Measurements from ENCODE around the gene CPNE1. TPM values are rescaled to one million over a fixed set of nuclear protein-coding genes. Genes with fewer than 3 reads are reported as not detected.

Gene CPNE1
- total RNA-seq, 3 donors from 2014 or later: 41.1 to 135 (median 117) TPM

DNA sequence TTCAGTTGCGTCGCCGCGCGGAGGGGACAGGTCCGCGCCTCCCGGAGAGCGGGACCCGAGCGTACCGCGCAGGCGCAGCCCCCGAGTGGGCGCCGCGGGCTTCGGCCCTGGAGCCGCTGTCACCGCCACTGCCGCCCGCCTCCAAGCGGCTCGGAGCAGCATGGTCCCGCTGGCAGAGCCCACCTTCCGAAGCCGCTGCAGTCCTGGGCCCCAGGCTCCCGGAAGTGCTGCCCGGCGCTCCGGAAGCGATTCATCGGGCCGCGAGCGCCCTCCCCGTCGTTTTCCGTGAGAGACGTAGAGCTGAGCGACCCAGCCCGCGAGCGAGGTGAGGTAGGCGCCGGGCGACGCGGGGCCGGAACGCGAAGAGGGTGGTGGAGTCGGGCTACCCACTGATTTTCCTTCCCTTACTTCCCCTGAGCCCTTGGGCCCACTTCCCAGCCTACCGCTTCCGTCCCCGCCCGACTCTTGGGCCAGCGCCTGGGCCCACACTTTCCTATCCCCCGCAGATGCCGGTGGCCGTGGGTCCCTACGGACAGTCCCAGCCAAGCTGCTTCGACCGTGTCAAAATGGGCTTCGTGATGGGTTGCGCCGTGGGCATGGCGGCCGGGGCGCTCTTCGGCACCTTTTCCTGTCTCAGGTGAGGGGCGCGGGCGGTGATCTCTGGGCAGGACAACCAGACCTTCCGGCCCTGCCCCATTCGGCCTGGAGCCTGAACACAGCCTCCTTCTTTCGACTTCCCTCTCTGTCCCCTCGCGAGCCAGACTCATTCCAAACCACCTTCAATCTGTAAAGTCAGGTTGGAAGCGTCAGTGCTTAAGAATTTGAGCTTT lies 34.6 kb upstream of the CPNE1 start, which contains the start of the genes NFS1 and ROMO1:
Gene NFS1, minus strand, starts transcription at position 226 of the 830 bp plus-strand sequence. Its CDS starts 64 bp downstream, at position 162.
Gene ROMO1, plus strand, starts transcription at position 279 of the 830 bp plus-strand sequence. Its CDS starts 228 bp downstream, at position 507.
- peak; percentile 62 to 79 for DNase-seq (ENCODE audit: low spot score in 2 of 2)
- H3K27me3 ChIP-seq: no peaks in the 10 kb centered on the region
- no peaks in the 10 kb centered on the region for H3K9me3 ChIP-seq
- peak within 1 kb of the TSS; percentile 83 to 99 (median 96) for H3K4me3 ChIP-seq
- H3K4me1 ChIP-seq: peaks cover 5 to 6% of the 10 kb centered on the region in 2 donors
- H3K36me3 ChIP-seq: peaks cover 5% of the 10 kb centered on the region
- TF ChIP-seq POLR2A (IDR thresholded peaks at IDR 0.05) (no peak), POLR2AphosphoS5 (IDR thresholded peaks at IDR 0.05) (peak; percentile 76 to 93 (median 76))
- TF ChIP-seq, protein P1, sequence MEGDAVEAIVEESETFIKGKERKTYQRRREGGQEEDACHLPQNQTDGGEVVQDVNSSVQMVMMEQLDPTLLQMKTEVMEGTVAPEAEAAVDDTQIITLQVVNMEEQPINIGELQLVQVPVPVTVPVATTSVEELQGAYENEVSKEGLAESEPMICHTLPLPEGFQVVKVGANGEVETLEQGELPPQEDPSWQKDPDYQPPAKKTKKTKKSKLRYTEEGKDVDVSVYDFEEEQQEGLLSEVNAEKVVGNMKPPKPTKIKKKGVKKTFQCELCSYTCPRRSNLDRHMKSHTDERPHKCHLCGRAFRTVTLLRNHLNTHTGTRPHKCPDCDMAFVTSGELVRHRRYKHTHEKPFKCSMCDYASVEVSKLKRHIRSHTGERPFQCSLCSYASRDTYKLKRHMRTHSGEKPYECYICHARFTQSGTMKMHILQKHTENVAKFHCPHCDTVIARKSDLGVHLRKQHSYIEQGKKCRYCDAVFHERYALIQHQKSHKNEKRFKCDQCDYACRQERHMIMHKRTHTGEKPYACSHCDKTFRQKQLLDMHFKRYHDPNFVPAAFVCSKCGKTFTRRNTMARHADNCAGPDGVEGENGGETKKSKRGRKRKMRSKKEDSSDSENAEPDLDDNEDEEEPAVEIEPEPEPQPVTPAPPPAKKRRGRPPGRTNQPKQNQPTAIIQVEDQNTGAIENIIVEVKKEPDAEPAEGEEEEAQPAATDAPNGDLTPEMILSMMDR (IDR thresholded peaks at IDR 0.05): peak in 1 of 3 donors; percentile 26
- peak within 1 kb of the TSS; percentile 93 to 97 for H3K27ac ChIP-seq
- intact Hi-C loops (cut with DNase I; ENCODE audit: low total_unique reads): no loop called here

DNA sequence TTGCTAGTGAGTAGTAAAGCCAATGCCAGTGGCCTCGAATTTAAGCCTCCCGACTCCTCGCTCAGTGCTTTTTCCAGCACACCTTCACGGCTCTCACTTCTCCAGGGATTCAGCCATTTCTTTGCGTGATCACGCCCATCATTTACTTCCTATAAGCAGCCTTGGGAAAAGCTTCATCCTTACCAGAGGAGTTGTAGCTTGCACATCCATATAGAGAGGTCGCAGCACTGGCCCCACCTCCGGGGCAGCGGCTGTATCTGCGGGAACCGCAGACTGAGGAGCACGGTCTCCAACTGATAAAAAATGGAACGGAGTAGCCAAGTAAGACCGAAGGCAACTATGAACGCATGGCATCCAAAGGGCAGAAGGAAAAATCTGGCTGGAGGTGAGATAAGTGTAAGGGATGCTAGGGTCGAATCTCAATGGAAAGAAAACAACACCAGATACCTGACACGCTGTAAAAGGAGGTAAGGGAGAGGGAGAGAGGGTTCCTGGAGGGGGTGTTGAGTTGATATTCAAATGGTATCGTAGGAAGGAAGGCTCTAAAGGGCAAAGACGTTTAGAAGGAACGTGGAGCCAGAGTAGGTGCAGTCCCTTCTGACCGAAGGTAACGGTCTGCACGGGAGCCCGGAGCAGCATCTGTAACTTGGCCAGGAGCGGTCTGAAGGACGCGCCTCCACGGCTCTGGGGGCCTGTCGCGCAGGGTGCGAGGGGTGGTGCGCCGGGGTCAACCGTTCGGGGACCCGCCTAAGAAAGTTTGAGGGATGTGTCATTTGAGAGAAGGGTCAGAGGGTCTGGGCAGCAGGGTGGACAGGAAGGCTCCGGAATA lies 33.8 kb upstream of the CPNE1 start:
- Histone ChIP-seq H3K36me3 (peaks cover 5% of the 10 kb centered on the region), H3K27me3 (no peaks in the 10 kb centered on the region), H3K4me1 (peaks cover 5 to 6% of the 10 kb centered on the region in 2 donors), H3K4me3 (peak overlapping the region; percentile 83 to 99 (median 96)), H3K9me3 (no peaks in the 10 kb centered on the region), H3K27ac (peak overlapping the region; percentile 93 to 97)
- DNase-seq (ENCODE audit: low spot score in 2 of 2): no peak
- intact Hi-C loops (cut with DNase I; ENCODE audit: low total_unique reads): no loop called here
- TF ChIP-seq, protein P1 (IDR thresholded peaks at IDR 0.05): no peak
- no peak for TF ChIP-seq POLR2A (IDR thresholded peaks at IDR 0.05)
- no peak for TF ChIP-seq POLR2AphosphoS5 (IDR thresholded peaks at IDR 0.05)

DNA sequence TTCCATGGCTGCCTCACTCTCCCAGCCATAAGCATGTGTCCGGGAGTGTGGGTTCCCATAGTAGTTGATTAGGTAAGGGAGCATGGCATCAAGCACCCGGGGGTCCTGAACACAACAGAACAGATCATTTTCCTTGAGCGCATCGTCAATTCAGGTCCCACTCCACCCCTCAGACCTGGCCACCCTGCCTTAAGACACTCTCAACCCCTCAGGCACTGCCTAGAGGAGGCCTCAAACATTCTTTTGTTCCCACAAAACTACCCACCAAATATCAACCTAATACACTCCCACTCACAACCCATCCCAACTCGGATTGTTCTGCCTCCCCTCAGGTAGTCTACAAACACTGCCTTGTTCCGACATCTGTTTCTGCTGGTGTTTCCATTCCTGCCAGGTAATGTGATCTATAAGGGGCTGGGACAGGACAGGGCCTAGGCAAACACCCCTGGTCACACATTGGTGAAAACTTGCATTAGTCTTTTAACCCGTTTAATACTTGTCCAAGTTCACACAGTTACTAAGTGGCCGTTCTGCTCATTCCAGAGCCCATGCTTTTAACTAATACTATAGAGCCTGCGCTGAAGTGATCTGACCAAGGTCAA lies 33.1 kb upstream of the CPNE1 start:
- TF ChIP-seq, protein P1 (IDR thresholded peaks at IDR 0.05): no peak
- no peak for TF ChIP-seq POLR2AphosphoS5 (IDR thresholded peaks at IDR 0.05)
- no peak for TF ChIP-seq POLR2A (IDR thresholded peaks at IDR 0.05)
- no peaks in the 10 kb centered on the region for H3K36me3 ChIP-seq
- intact Hi-C loops (cut with DNase I; ENCODE audit: low total_unique reads): no loop called here
- H3K4me3 ChIP-seq: peak overlapping the region; percentile 83 to 99 (median 96)
- H3K4me1 ChIP-seq: peaks cover 5 to 6% of the 10 kb centered on the region in 2 donors
- no peaks in the 10 kb centered on the region for H3K27me3 ChIP-seq
- H3K27ac ChIP-seq: no peak overlapping the region
- no peak for DNase-seq (ENCODE audit: low spot score in 2 of 2)
- H3K9me3 ChIP-seq: no peaks in the 10 kb centered on the region

DNA sequence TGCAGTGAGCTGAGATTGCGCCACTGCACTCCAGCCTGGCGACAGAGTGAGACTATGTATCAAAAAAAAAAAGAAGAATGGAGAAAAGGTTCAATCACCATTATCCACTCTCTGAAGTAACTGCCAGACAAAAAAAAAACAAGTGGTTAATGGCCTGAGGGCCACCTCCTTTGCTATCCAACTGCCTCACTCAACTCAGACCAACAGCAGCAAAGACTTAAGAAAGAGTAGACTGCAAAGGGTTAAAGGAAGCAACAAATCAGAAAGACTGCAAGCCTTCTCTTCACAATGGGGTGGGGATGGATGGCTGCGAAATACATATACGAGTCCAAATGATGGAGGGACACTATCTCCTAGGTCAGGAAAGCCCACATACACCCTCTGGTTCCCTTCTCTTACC lies 31.3 kb upstream of the CPNE1 start:
- Histone ChIP-seq H3K36me3 (no peaks in the 10 kb centered on the region), H3K4me3 (no peak overlapping the region), H3K4me1 (peaks cover 5 to 6% of the 10 kb centered on the region in 2 donors), H3K27me3 (no peaks in the 10 kb centered on the region), H3K9me3 (no peaks in the 10 kb centered on the region), H3K27ac (no peak overlapping the region)
- TF ChIP-seq POLR2AphosphoS5 (IDR thresholded peaks at IDR 0.05) (no peak), POLR2A (IDR thresholded peaks at IDR 0.05) (no peak)
- TF ChIP-seq, protein P1 (IDR thresholded peaks at IDR 0.05): no peak
- intact Hi-C loops (cut with DNase I; ENCODE audit: low total_unique reads): no loop called here
- no peak for DNase-seq (ENCODE audit: low spot score in 2 of 2)
